Measurements from ENCODE around the gene CSRP3. TPM values are rescaled to one million over a fixed set of nuclear protein-coding genes. Genes with fewer than 3 reads are reported as not detected.

Gene CSRP3
- polyA plus RNA-seq, 2 of the 4 experiments (the other 2 are of a cell fraction) = not detected

DNA sequence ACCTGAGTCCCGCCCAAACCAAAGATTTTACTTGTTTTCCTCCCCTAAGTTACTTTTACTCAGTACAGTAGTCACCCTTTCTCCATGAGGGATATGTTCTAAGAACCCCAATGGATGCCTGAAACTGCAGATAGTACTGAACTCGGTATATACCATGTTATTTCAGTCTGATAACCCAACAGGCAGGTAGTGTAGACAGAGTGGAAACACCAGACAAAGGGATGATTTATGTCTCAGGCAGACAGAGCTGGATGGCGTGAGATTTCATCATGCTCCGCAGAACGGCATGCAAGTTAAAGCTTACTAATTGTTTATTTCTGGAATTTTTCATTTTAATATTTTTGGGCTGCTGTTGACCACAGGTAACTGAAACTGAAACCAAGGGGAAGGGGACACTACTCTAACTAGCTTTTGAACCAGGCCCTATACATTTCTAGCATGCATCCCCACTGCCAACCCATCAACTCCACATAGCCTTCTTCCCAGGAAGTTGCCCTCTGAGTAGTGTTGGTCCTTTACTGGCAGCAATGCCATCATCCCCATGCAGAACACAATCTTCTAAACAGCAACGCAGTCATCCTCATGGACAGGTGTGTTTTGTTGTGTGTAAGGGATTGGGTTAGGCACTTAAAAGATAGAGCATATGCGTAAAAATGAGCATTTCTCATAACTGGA, 27.7 kb downstream of the CSRP3 start:
- TF ChIP-seq, protein P1, sequence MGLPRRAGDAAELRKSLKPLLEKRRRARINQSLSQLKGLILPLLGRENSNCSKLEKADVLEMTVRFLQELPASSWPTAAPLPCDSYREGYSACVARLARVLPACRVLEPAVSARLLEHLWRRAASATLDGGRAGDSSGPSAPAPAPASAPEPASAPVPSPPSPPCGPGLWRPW (IDR thresholded peaks at IDR 0.05) = no peak
- TF ChIP-seq ESRRA (IDR thresholded peaks at IDR 0.05; ENCODE audit: borderline replicate concordance, low read length) (no peak), CEBPB (IDR thresholded peaks at IDR 0.05) (no peak), NR3C1 (IDR thresholded peaks at IDR 0.05) (no peak), NFE2L2 (conservative IDR thresholded peaks at IDR 0.05; ENCODE audit: low read length) (no peak), SMC3 (IDR thresholded peaks at IDR 0.05) (no peak), ZSCAN20 (CRISPR knock-in tag; IDR thresholded peaks at IDR 0.05) (no peak), KDM5A (IDR thresholded peaks at IDR 0.05) (no peak), JUN (IDR thresholded peaks at IDR 0.05) (no peak), RARB (CRISPR knock-in tag; IDR thresholded peaks at IDR 0.05) (no peak), HDAC2 (IDR thresholded peaks at IDR 0.05) (no peak)
- TF ChIP-seq, protein P2, sequence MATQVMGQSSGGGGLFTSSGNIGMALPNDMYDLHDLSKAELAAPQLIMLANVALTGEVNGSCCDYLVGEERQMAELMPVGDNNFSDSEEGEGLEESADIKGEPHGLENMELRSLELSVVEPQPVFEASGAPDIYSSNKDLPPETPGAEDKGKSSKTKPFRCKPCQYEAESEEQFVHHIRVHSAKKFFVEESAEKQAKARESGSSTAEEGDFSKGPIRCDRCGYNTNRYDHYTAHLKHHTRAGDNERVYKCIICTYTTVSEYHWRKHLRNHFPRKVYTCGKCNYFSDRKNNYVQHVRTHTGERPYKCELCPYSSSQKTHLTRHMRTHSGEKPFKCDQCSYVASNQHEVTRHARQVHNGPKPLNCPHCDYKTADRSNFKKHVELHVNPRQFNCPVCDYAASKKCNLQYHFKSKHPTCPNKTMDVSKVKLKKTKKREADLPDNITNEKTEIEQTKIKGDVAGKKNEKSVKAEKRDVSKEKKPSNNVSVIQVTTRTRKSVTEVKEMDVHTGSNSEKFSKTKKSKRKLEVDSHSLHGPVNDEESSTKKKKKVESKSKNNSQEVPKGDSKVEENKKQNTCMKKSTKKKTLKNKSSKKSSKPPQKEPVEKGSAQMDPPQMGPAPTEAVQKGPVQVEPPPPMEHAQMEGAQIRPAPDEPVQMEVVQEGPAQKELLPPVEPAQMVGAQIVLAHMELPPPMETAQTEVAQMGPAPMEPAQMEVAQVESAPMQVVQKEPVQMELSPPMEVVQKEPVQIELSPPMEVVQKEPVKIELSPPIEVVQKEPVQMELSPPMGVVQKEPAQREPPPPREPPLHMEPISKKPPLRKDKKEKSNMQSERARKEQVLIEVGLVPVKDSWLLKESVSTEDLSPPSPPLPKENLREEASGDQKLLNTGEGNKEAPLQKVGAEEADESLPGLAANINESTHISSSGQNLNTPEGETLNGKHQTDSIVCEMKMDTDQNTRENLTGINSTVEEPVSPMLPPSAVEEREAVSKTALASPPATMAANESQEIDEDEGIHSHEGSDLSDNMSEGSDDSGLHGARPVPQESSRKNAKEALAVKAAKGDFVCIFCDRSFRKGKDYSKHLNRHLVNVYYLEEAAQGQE (IDR thresholded peaks at IDR 0.05) = no peak
- TF ChIP-seq, protein P3, sequence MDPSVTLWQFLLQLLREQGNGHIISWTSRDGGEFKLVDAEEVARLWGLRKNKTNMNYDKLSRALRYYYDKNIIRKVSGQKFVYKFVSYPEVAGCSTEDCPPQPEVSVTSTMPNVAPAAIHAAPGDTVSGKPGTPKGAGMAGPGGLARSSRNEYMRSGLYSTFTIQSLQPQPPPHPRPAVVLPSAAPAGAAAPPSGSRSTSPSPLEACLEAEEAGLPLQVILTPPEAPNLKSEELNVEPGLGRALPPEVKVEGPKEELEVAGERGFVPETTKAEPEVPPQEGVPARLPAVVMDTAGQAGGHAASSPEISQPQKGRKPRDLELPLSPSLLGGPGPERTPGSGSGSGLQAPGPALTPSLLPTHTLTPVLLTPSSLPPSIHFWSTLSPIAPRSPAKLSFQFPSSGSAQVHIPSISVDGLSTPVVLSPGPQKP (IDR thresholded peaks at IDR 0.05; ENCODE audit: low read depth, low read length) = no peak
- ATAC-seq (no peak), FAIRE-seq (no peak), DNase-seq (ENCODE audit: low read depth in 1 of 2, low spot score in 1 of 2) (no peak)
- ChIA-PET CTCF (no interaction called here), POLR2A (no interaction called here)
- WGBS (ENCODE audit: missing lambda C conversion rate) = 93% methylated on average over 7 of the region's 7 CpGs
- Histone ChIP-seq H3K4me3 (no peak overlapping the region), H3K27ac (no peak overlapping the region), H3K4me2 (no peak overlapping the region), H3K9me3 (no peaks in the 10 kb centered on the region), H3K4me1 (no peaks in the 10 kb centered on the region)

DNA sequence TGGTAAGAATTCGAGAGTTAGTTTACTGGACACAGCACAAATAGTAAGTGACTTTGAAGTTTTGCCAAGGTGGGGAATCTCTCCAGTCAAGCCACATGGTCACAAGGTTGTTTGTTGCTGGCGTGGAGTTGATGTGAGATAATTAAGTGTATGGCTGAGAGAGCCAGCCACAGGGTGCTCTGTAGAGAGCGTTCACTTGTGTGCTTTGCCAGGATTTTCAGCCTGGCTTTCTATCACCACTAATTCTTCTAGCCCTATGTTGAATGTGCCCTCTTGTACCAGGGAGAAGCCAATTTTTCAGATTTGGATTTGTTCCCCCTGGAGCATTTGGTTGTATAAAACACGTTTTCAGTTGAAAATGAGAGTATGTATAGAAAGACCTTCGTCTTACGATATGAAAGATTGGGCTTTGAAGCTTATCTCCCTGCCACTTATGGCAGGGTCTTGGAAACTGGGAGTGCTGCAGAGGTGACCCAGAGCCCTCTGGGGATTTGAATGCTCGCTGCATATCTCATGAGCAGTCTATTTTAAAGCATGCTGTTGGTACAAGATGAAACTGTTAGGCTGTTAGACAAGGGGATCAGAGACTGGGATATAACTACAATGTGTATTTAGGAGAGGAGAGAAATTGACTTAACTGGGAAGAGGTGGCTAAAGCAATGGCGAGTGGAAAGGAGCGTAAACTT, 28.6 kb downstream of the CSRP3 start:
- TF ChIP-seq, protein P4, sequence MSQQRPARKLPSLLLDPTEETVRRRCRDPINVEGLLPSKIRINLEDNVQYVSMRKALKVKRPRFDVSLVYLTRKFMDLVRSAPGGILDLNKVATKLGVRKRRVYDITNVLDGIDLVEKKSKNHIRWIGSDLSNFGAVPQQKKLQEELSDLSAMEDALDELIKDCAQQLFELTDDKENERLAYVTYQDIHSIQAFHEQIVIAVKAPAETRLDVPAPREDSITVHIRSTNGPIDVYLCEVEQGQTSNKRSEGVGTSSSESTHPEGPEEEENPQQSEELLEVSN (IDR thresholded peaks at IDR 0.05; ENCODE audit: borderline replicate concordance, low read depth) = no peak
- TF ChIP-seq NR3C1 (IDR thresholded peaks at IDR 0.05) (no peak), ESRRA (IDR thresholded peaks at IDR 0.05; ENCODE audit: borderline replicate concordance, low read length) (no peak), POLR2AphosphoS2 (conservative IDR thresholded peaks at IDR 0.05; ENCODE audit: low read length) (no peak), CHD4 (IDR thresholded peaks at IDR 0.05; ENCODE audit: borderline replicate concordance) (no peak), HEYL (CRISPR knock-in tag; IDR thresholded peaks at IDR 0.05) (no peak), CEBPB (IDR thresholded peaks at IDR 0.05) (no peak), HOXB13 (CRISPR knock-in tag; IDR thresholded peaks at IDR 0.05; ENCODE audit: low read depth) (no peak), NPAS2 (CRISPR knock-in tag; IDR thresholded peaks at IDR 0.05; ENCODE audit: borderline replicate concordance) (no peak), ZFP36 (IDR thresholded peaks at IDR 0.05; ENCODE audit: borderline replicate concordance, partially characterized antibody) (no peak), KDM1A (IDR thresholded peaks at IDR 0.05; ENCODE audit: low read depth) (no peak), FOSB (CRISPR knock-in tag; IDR thresholded peaks at IDR 0.05) (no peak)
- 88% methylated on average over 9 of the region's 9 CpGs for WGBS (ENCODE audit: missing lambda C conversion rate)
- CTCF ChIA-PET = interaction anchor here (0.6 to 1.8 kb wide), 3 partner anchors 11 to 806 kb away, joined by 3 to 6 read pairs (median 3); partner anchors contain the start of gene CSRP3
- H3K27ac ChIP-seq = no peak overlapping the region
- no peak for DNase-seq (ENCODE audit: low read depth in 1 of 2, low spot score in 1 of 2)
- H3K4me3 ChIP-seq = no peak overlapping the region
- no peak for ATAC-seq
- H3K9me3 ChIP-seq = no peaks in the 10 kb centered on the region
- no peaks in the 10 kb centered on the region for H3K4me1 ChIP-seq
- no peak for FAIRE-seq
- POLR2A ChIA-PET = no interaction called here
- H3K4me2 ChIP-seq = no peak overlapping the region
